Neural cell (in vitro differentiated cells): ENCODE data around the gene CCDC69. TPM values are rescaled to one million over a fixed set of nuclear protein-coding genes. Genes with fewer than 3 reads are reported as not detected.

ENCODE experiments used
- H2AFZ ChIP-seq: fragments of 200-600, 300-800 bp; sonication (generic), shearing (Covaris generic); 2 replicates; pipeline ENCODE4 v1.6.0; 2014; ENCODE audit warnings: low read depth, mild to moderate bottlenecking, antibody characterized with exemption, low read length, moderate library complexity
- H3F3A ChIP-seq: fragments of 200-600 bp; shearing (Covaris generic); 2 replicates; pipeline ENCODE4 v1.6.1; 2016; ENCODE audit warnings: mild to moderate bottlenecking, moderate library complexity, mixed read lengths, antibody characterized with exemption, low read length; ENCODE audit not compliant: insufficient read depth, poor library complexity, severe bottlenecking
- H3K27ac ChIP-seq: fragments of 200-600, 300-800 bp; sonication (generic), shearing (Covaris generic); 2 replicates; pipeline ENCODE4 v1.5.1; 2014; ENCODE audit warnings: mild to moderate bottlenecking, low read length, moderate library complexity
- H3K27me3 ChIP-seq: fragments of 300-800, 200-600 bp; sonication (generic), shearing (Covaris generic); 2 replicates; pipeline ENCODE4 v1.6.0; 2014; ENCODE audit warnings: mild to moderate bottlenecking, low read depth, low read length, moderate library complexity; ENCODE audit not compliant: insufficient read depth
- H3K36me3 ChIP-seq: fragments of 300-800, 200-600 bp; sonication (generic), shearing (Covaris generic); 2 replicates; pipeline ENCODE4 v1.5.1; 2014; ENCODE audit warnings: mild to moderate bottlenecking, antibody characterized with exemption, low read length, moderate library complexity; ENCODE audit not compliant: insufficient read depth
- H3K4me2 ChIP-seq: fragments of 300-800, 200-600 bp; sonication (generic), shearing (Covaris generic); 2 replicates; pipeline ENCODE4 v1.6.0; 2014; ENCODE audit warnings: mild to moderate bottlenecking, low read length
- H3K4me3 ChIP-seq: fragments of 300-800, 200-600 bp; sonication (generic), shearing (Covaris generic); 2 replicates; pipeline ENCODE4 v1.5.1; 2014; ENCODE audit warnings: mild to moderate bottlenecking, low read length, moderate library complexity
- H3K79me2 ChIP-seq: fragments of 200-600 bp; shearing (Covaris generic); replicated peaks from 2 replicates; pipeline ENCODE4 v1.6.0; 2014; ENCODE audit warnings: mild to moderate bottlenecking, low read length, moderate library complexity; ENCODE audit not compliant: insufficient read depth
- H3K9ac ChIP-seq: fragments of 300-800, 200-600 bp; sonication (generic), shearing (Covaris generic); 2 replicates; pipeline ENCODE4 v1.6.1; 2016; ENCODE audit warnings: mild to moderate bottlenecking, low read length, mixed read lengths
- H3K9me2 ChIP-seq: fragments of 200-600 bp; shearing (Covaris generic); 2 replicates; pipeline ENCODE4 v1.6.1; 2016; ENCODE audit warnings: mild to moderate bottlenecking, low read length, mixed read lengths; ENCODE audit not compliant: insufficient read depth
- H3K9me3 ChIP-seq: fragments of 200-600, 300-800 bp; sonication (generic), shearing (Covaris generic); 2 replicates; pipeline ENCODE4 v1.6.1; 2016; ENCODE audit warnings: mild to moderate bottlenecking, mixed run types, low read length, moderate library complexity, mixed read lengths
- H4K20me1 ChIP-seq: fragments of 200-600 bp; shearing (Covaris generic); 2 replicates; pipeline ENCODE4 v1.6.1; 2016; ENCODE audit warnings: mild to moderate bottlenecking, mixed run types; ENCODE audit not compliant: insufficient read depth
- EP300 ChIP-seq: fragments of 450-650 bp; conservative IDR thresholded peaks from 2 replicates; pipeline ENCODE4 v1.6.1; 2014; ENCODE audit warnings: antibody characterized with exemption, mild to moderate bottlenecking, moderate library complexity; ENCODE audit not compliant: poor library complexity, severe bottlenecking
- EZH2 ChIP-seq: fragments of 200-600, 300-800 bp; shearing (Covaris generic), sonication (generic); IDR thresholded peaks from 2 replicates; pipeline ENCODE4 v1.6.1; 2014; ENCODE audit warnings: antibody characterized with exemption, low read length, borderline replicate concordance, mild to moderate bottlenecking; ENCODE audit not compliant: insufficient read depth, poor library complexity, severe bottlenecking
- MXI1 ChIP-seq: fragments of 450-650 bp; conservative IDR thresholded peaks from 2 replicates; pipeline ENCODE4 v1.6.1; 2014; ENCODE audit warnings: antibody characterized with exemption, mild to moderate bottlenecking; ENCODE audit not compliant: poor library complexity, severe bottlenecking
- POLR2AphosphoS5 ChIP-seq: IDR thresholded peaks from 2 replicates; pipeline ENCODE4 v1.6.1; 2012
- RAD21 ChIP-seq: fragments of 450-650 bp; conservative IDR thresholded peaks from 2 replicates; pipeline ENCODE4 v1.6.1; 2014; ENCODE audit warnings: antibody characterized with exemption, mild to moderate bottlenecking, moderate library complexity
- SMC3 ChIP-seq: fragments of 450-650 bp; conservative IDR thresholded peaks from 2 replicates; pipeline ENCODE4 v1.6.1; 2014; ENCODE audit warnings: antibody characterized with exemption, mild to moderate bottlenecking, moderate library complexity; ENCODE audit not compliant: poor library complexity
- TAF1 ChIP-seq: IDR thresholded peaks from 2 replicates; pipeline ENCODE4 v1.6.1; 2012; ENCODE audit warnings: low read depth
- polyA plus RNA-seq: library from polyadenylated mRNA; depleted of rRNA; stranded (reverse); fragments of >200 nt; gene quantifications from 2 replicates; pipeline ENCODE4 v1.2.3, GENCODE V29; 2014
- TF ChIP-seq, protein P1 (sequence below): IDR thresholded peaks from 2 replicates; pipeline ENCODE4 v1.6.1; 2012; ENCODE audit warnings: borderline replicate concordance
- TF ChIP-seq, protein P2 (sequence below): fragments of 450-650 bp; IDR thresholded peaks from 2 replicates; pipeline ENCODE4 v1.5.1; 2014; ENCODE audit warnings: antibody characterized with exemption, mild to moderate bottlenecking, moderate library complexity; ENCODE audit not compliant: poor library complexity, severe bottlenecking

The CCDC69 gene
- polyA plus RNA-seq, 1 donor from 2014 or later = not detected

- Histone ChIP-seq H4K20me1 (no peaks in the 10 kb centered on the region), H3K4me2 (no peak overlapping the region), H3K36me3 (no peaks in the 10 kb centered on the region), H3F3A (no peaks in the 10 kb centered on the region), H3K27ac (no peak overlapping the region), H3K27me3 (peaks cover 17% of the 10 kb centered on the region), H3K9ac (no peak overlapping the region), H3K9me2 (no peaks in the 10 kb centered on the region), H2AFZ (no peak overlapping the region), H3K4me3 (no peak overlapping the region), H3K79me2 (no peaks in the 10 kb centered on the region), H3K9me3 (no peaks in the 10 kb centered on the region)
- TF ChIP-seq, protein P1, sequence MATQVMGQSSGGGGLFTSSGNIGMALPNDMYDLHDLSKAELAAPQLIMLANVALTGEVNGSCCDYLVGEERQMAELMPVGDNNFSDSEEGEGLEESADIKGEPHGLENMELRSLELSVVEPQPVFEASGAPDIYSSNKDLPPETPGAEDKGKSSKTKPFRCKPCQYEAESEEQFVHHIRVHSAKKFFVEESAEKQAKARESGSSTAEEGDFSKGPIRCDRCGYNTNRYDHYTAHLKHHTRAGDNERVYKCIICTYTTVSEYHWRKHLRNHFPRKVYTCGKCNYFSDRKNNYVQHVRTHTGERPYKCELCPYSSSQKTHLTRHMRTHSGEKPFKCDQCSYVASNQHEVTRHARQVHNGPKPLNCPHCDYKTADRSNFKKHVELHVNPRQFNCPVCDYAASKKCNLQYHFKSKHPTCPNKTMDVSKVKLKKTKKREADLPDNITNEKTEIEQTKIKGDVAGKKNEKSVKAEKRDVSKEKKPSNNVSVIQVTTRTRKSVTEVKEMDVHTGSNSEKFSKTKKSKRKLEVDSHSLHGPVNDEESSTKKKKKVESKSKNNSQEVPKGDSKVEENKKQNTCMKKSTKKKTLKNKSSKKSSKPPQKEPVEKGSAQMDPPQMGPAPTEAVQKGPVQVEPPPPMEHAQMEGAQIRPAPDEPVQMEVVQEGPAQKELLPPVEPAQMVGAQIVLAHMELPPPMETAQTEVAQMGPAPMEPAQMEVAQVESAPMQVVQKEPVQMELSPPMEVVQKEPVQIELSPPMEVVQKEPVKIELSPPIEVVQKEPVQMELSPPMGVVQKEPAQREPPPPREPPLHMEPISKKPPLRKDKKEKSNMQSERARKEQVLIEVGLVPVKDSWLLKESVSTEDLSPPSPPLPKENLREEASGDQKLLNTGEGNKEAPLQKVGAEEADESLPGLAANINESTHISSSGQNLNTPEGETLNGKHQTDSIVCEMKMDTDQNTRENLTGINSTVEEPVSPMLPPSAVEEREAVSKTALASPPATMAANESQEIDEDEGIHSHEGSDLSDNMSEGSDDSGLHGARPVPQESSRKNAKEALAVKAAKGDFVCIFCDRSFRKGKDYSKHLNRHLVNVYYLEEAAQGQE = no peak
- TF ChIP-seq RAD21 (no peak), MXI1 (no peak), TAF1 (no peak), EP300 (no peak), SMC3 (no peak), EZH2 (no peak), POLR2AphosphoS5 (no peak)
- TF ChIP-seq, protein P2, sequence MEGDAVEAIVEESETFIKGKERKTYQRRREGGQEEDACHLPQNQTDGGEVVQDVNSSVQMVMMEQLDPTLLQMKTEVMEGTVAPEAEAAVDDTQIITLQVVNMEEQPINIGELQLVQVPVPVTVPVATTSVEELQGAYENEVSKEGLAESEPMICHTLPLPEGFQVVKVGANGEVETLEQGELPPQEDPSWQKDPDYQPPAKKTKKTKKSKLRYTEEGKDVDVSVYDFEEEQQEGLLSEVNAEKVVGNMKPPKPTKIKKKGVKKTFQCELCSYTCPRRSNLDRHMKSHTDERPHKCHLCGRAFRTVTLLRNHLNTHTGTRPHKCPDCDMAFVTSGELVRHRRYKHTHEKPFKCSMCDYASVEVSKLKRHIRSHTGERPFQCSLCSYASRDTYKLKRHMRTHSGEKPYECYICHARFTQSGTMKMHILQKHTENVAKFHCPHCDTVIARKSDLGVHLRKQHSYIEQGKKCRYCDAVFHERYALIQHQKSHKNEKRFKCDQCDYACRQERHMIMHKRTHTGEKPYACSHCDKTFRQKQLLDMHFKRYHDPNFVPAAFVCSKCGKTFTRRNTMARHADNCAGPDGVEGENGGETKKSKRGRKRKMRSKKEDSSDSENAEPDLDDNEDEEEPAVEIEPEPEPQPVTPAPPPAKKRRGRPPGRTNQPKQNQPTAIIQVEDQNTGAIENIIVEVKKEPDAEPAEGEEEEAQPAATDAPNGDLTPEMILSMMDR = no peak
Observed at GRCh38 chr5:151221574-151221973, 2.3 kb downstream of the CCDC69 start.

DNA sequence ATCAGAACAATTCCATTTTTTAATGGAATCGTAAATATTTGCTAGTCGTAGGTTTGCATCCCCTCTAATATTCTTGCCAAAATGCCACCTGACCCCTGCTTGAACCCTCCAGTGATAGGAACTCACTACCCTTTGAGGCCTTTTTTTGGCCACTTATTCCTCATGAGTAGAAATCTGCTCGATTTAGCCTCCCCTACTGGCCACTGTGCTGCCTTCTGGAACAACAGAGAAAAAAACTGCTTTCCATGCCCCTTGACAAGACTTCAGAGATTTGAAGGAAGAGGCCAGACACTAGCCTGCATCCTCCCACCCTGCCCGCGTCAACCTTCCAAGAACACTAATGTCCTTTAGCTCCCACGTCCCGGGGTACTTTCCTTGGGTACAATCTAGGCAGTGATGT lies 4.1 kb downstream of the CCDC69 start:
- Histone ChIP-seq H3K4me2 (no peak overlapping the region), H4K20me1 (no peaks in the 10 kb centered on the region), H3K9me3 (no peaks in the 10 kb centered on the region), H3K79me2 (no peaks in the 10 kb centered on the region), H3K27me3 (peaks cover 17% of the 10 kb centered on the region), H3K9me2 (no peaks in the 10 kb centered on the region), H3K9ac (no peak overlapping the region), H3K36me3 (no peaks in the 10 kb centered on the region), H3F3A (no peaks in the 10 kb centered on the region), H3K27ac (no peak overlapping the region), H3K4me3 (no peak overlapping the region), H2AFZ (no peak overlapping the region)
- TF ChIP-seq, protein P1 = no peak
- TF ChIP-seq MXI1 (no peak), SMC3 (no peak), TAF1 (no peak), EP300 (no peak), RAD21 (no peak), POLR2AphosphoS5 (no peak), EZH2 (no peak)
- TF ChIP-seq, protein P2 = no peak
